ENCODE data around the gene PBRM1.

GRCh38 chr3:52568069-52568468, 117.6 kb downstream of the PBRM1 start:
- TF ChIP-seq EZH2phosphoT487 (IDR thresholded peaks at IDR 0.05; ENCODE audit: insufficient read depth, low read depth) (no peak), EZH2 (IDR thresholded peaks at IDR 0.05; ENCODE audit: insufficient read depth, poor library complexity, severe bottlenecking) (no peak)

Data from GM23248 (cell line).